A673 (cell line): ENCODE results near the gene CCN6. TPM values are rescaled to one million over a fixed set of nuclear protein-coding genes. Genes with fewer than 3 reads are reported as not detected.

Experiments used
- BruUV-seq: library from RNA; stranded (reverse); fragments of 400-500 nt; replicated peaks from 2 replicates; lab custom pipeline; 2021; lab: Mats Ljungman, UMichigan
- CTCF ChIA-PET: fragments of 300-600 bp; sonication (Branson Sonifier 250); formaldehyde crosslinking; loops from one replicate; lab custom pipeline; 2022; ENCODE audit warnings: antibody characterized with exemption; lab: Charles Lee
- POLR2A ChIA-PET: fragments of 300-600 bp; sonication (Branson Sonifier 250); formaldehyde crosslinking; loops from one replicate; lab custom pipeline; 2022; ENCODE audit warnings: antibody characterized with exemption; ENCODE audit not compliant: low non-redundant PET; lab: Charles Lee
- DNase-seq: peaks from one replicate; pipeline ENCODE4 v3.0.0-alpha.2; 2015; ENCODE audit warnings: low spot score
- H3K27ac ChIP-seq: fragments of 200-600 bp; sonication (generic); 2 replicates; pipeline ENCODE4 v1.5.1; 2016; ENCODE audit warnings: mixed run types, low read depth, mild to moderate bottlenecking, mixed read lengths, antibody characterized with exemption, low read length; ENCODE audit not compliant: poor library complexity, severe bottlenecking
- H3K27me3 ChIP-seq: fragments of 200-600 bp; sonication (generic); replicated peaks from 2 replicates; pipeline ENCODE4 v1.6.1; 2017; ENCODE audit warnings: mixed run types, low read depth, mild to moderate bottlenecking, mixed read lengths, antibody characterized with exemption, low read length; ENCODE audit not compliant: insufficient read depth, poor library complexity
- H3K36me3 ChIP-seq: fragments of 200-600 bp; sonication (generic); 2 replicates; pipeline ENCODE4 v1.6.1; 2016; ENCODE audit warnings: mixed run types, mild to moderate bottlenecking, mixed read lengths, antibody characterized with exemption, low read length; ENCODE audit not compliant: insufficient read depth, poor library complexity, severe bottlenecking
- H3K4me1 ChIP-seq: fragments of 200-600 bp; sonication (generic); 2 replicates; pipeline ENCODE4 v1.6.1; 2017; ENCODE audit warnings: mixed run types, mild to moderate bottlenecking, mixed read lengths, antibody characterized with exemption, low read length; ENCODE audit not compliant: insufficient read depth, poor library complexity, severe bottlenecking
- H3K4me3 ChIP-seq: fragments of 200-600 bp; sonication (generic); 2 replicates; pipeline ENCODE4 v1.5.1; 2016; ENCODE audit warnings: low read depth, mixed run types, mild to moderate bottlenecking, mixed read lengths, low read length; ENCODE audit not compliant: poor library complexity, severe bottlenecking
- H3K9me3 ChIP-seq: fragments of 200-600 bp; sonication (generic); 2 replicates; pipeline ENCODE4 v1.6.1; 2016; ENCODE audit warnings: mixed run types, low read depth, mild to moderate bottlenecking, mixed read lengths, antibody characterized with exemption, low read length; ENCODE audit not compliant: poor library complexity, severe bottlenecking
- CTCF ChIP-seq: fragments of 300-800, 200-600 bp; sonication (generic); conservative IDR thresholded peaks from 2 replicates; pipeline ENCODE4 v1.5.1; 2017; ENCODE audit warnings: low read depth, mild to moderate bottlenecking, antibody characterized with exemption, low read length, moderate library complexity, mixed read lengths
- EZH2 ChIP-seq: fragments of 200-600 bp; sonication (generic); IDR thresholded peaks from 2 replicates; pipeline ENCODE4 v1.6.1; 2017; ENCODE audit warnings: borderline replicate concordance, low read depth, mild to moderate bottlenecking, mixed read lengths, antibody characterized with exemption, low read length; ENCODE audit not compliant: poor library complexity, severe bottlenecking
- intact Hi-C: fragments of 100-400 bp; cut with micrococcal nuclease; formaldehyde crosslinking; loops from one replicate; pipeline ENCODE4 v1.10.0; 2022; ENCODE audit not compliant: unreplicated experiment
- total RNA-seq: library from RNA; stranded (reverse); gene quantifications from 2 replicates; pipeline ENCODE4 v1.2.3, GENCODE V29; 2021

Gene CCN6
- total RNA-seq, 1 experiment from 2014 or later = not detected

- BruUV-seq = no TSS peak
- DNase-seq = no peak
- ChIA-PET CTCF (no interaction called here), POLR2A (interaction anchor here (0.6 kb wide), 1 partner anchor 800 kb away, joined by 3 read pairs; no protein-coding TSS in a partner anchor)
- no peak overlapping the region for H3K4me3 ChIP-seq
- H3K4me1 ChIP-seq = peaks cover 12% of the 10 kb centered on the region
- H3K27ac ChIP-seq = no peak overlapping the region
- peaks cover 24% of the 10 kb centered on the region for H3K27me3 ChIP-seq
- intact Hi-C loops = no loop called here
- H3K36me3 ChIP-seq = no peaks in the 10 kb centered on the region
- H3K9me3 ChIP-seq = no peaks in the 10 kb centered on the region
- TF ChIP-seq EZH2 (no peak), CTCF (no peak)
These were observed 23.5 kb upstream of the CCN6 start for GRCh38 chr6:112030206-112030960.

GRCh38 chr6:112030961-112031660 is 22.8 kb upstream of the CCN6 start:
- Histone ChIP-seq H3K36me3 (no peaks in the 10 kb centered on the region), H3K9me3 (no peaks in the 10 kb centered on the region), H3K4me3 (no peak overlapping the region), H3K4me1 (peaks cover 12% of the 10 kb centered on the region), H3K27ac (no peak overlapping the region), H3K27me3 (peaks cover 24% of the 10 kb centered on the region)
- ChIA-PET POLR2A (no interaction called here), CTCF (no interaction called here)
- no peak for TF ChIP-seq CTCF
- no peak for TF ChIP-seq EZH2
- no TSS peak for BruUV-seq
- DNase-seq = no peak
- intact Hi-C loops = no loop called here

- intact Hi-C loops = no loop called here
- H3K4me3 ChIP-seq = no peak overlapping the region
- POLR2A ChIA-PET = no interaction called here
These were observed 21.9 kb upstream of the CCN6 start for GRCh38 chr6:112031960-112032359.

More at GRCh38 chr6:112031960-112032359, 21.9 kb upstream of the CCN6 start:
- Histone ChIP-seq H3K4me1 (peaks cover 12% of the 10 kb centered on the region), H3K27ac (no peak overlapping the region), H3K36me3 (no peaks in the 10 kb centered on the region), H3K27me3 (peaks cover 24% of the 10 kb centered on the region), H3K9me3 (no peaks in the 10 kb centered on the region)
- no peak for DNase-seq
- TF ChIP-seq CTCF (no peak), EZH2 (no peak)
- CTCF ChIA-PET = no interaction called here
- no TSS peak for BruUV-seq
